ENCODE data around the gene ERAP2. TPM values are rescaled to one million over a fixed set of nuclear protein-coding genes. Genes with fewer than 3 reads are reported as not detected.

Gene ERAP2
- total and polyA plus RNA-seq, 11 donors = 0.99 to 30.5 (median 7.0) TPM

- H3K4me1 ChIP-seq = peaks cover 0 to 19% (median 0%) of the 10 kb centered on the region in 12 donors
- TF ChIP-seq POLR2A (IDR thresholded peaks at IDR 0.05) (no peak), CTCF (IDR thresholded peaks at IDR 0.05) (no peak)
- H3K36me3 ChIP-seq = peaks cover 0 to 100% (median 81%) of the 10 kb centered on the region in 9 donors
- DNase-seq (no peak), ATAC-seq (no peak)
- H3K27ac ChIP-seq = peak overlapping the region in 1 of 12 donors; percentile 88
- H3K27me3 ChIP-seq = no peaks in the 10 kb centered on the region
- H3K4me3 ChIP-seq = peak overlapping the region in 2 of 12 donors; percentile 17 to 44
- no peaks in the 10 kb centered on the region for H3K9me3 ChIP-seq
- 57 to 83% (median 72%) methylated on average over 3 of the region's 3 CpGs for WGBS, 4 donors
- intact Hi-C loops (cut with DNase I) = no loop called here
Observed at GRCh38 chr5:96896806-96897205, 20.5 kb downstream of the ERAP2 start.

GRCh38 chr5:96901384-96901783, 25.1 kb downstream of the ERAP2 start:
- WGBS, 4 donors = 88 to 93% (median 90%) methylated on average over 6 of the region's 6 CpGs
- ATAC-seq (no peak), DNase-seq (no peak)
- Histone ChIP-seq H3K27ac (no peak overlapping the region), H3K4me3 (no peak overlapping the region), H3K27me3 (no peaks in the 10 kb centered on the region), H3K9me3 (no peaks in the 10 kb centered on the region), H3K4me1 (peaks cover 0 to 19% (median 0%) of the 10 kb centered on the region in 12 donors), H3K36me3 (peaks cover 0 to 96% (median 76%) of the 10 kb centered on the region in 9 donors)
- peak in 1 of 12 donors; percentile 7 for TF ChIP-seq CTCF (IDR thresholded peaks at IDR 0.05)
- no peak for TF ChIP-seq POLR2A (IDR thresholded peaks at IDR 0.05)
- intact Hi-C loops (cut with DNase I) = loop anchor here in 1 of 10 donors (10.0 kb wide), 1 partner anchor 147 kb away; no protein-coding TSS in a partner anchor

GRCh38 chr5:96901841-96902240, 25.5 kb downstream of the ERAP2 start:
- no peak for DNase-seq
- Histone ChIP-seq H3K27ac (no peak overlapping the region), H3K4me1 (peaks cover 0 to 15% (median 0%) of the 10 kb centered on the region in 12 donors), H3K9me3 (no peaks in the 10 kb centered on the region), H3K36me3 (peaks cover 0 to 97% (median 73%) of the 10 kb centered on the region in 9 donors), H3K27me3 (no peaks in the 10 kb centered on the region), H3K4me3 (no peak overlapping the region)
- 83 to 99% (median 91%) methylated on average over 1 of the region's 1 CpG for WGBS, 4 donors
- intact Hi-C loops (cut with DNase I) = loop anchor here in 1 of 10 donors (10.0 kb wide), 1 partner anchor 147 kb away; no protein-coding TSS in a partner anchor
- no peak for ATAC-seq
- TF ChIP-seq POLR2A (IDR thresholded peaks at IDR 0.05) (no peak), CTCF (IDR thresholded peaks at IDR 0.05) (no peak)

- H3K36me3 ChIP-seq = peaks cover 0 to 89% (median 66%) of the 10 kb centered on the region in 9 donors
- intact Hi-C loops (cut with DNase I) = loop anchor here in 1 of 10 donors (10.0 kb wide), 1 partner anchor 148 kb away; no protein-coding TSS in a partner anchor
- H3K9me3 ChIP-seq = no peaks in the 10 kb centered on the region
- ATAC-seq (no peak), DNase-seq (no peak)
- peaks cover 0 to 13% (median 0%) of the 10 kb centered on the region in 12 donors for H3K4me1 ChIP-seq
- H3K27ac ChIP-seq = no peak overlapping the region
- TF ChIP-seq POLR2A (IDR thresholded peaks at IDR 0.05) (no peak), CTCF (IDR thresholded peaks at IDR 0.05) (no peak)
- H3K4me3 ChIP-seq = no peak overlapping the region
- H3K27me3 ChIP-seq = no peaks in the 10 kb centered on the region
- 81 to 97% (median 89%) methylated on average over 3 of the region's 3 CpGs for WGBS, 4 donors
Observed at GRCh38 chr5:96902876-96903275, 26.6 kb downstream of the ERAP2 start.

All from heart left ventricle (tissue), 16 donors.